NB4 (cell line): ENCODE measurements around the gene MTOR.

Experiments used
- MYC ChIP-seq: IDR thresholded peaks from 2 replicates; pipeline ENCODE4 v1.6.1; 2011; ENCODE audit warnings: low read depth, low read length
- POLR2A ChIP-seq: IDR thresholded peaks from 2 replicates; pipeline ENCODE4 v1.6.1; 2011; ENCODE audit warnings: mild to moderate bottlenecking; ENCODE audit not compliant: insufficient read length; ENCODE audit errors: extremely low read depth
- TF ChIP-seq, protein P1 (sequence below): IDR thresholded peaks from 2 replicates; pipeline ENCODE4 v1.6.1; 2011; ENCODE audit warnings: low read depth, low read length
- TF ChIP-seq, protein P2 (sequence below): IDR thresholded peaks from one replicate; pipeline ENCODE4 v1.5.1; 2012; ENCODE audit warnings: low read depth, low read length

DNA sequence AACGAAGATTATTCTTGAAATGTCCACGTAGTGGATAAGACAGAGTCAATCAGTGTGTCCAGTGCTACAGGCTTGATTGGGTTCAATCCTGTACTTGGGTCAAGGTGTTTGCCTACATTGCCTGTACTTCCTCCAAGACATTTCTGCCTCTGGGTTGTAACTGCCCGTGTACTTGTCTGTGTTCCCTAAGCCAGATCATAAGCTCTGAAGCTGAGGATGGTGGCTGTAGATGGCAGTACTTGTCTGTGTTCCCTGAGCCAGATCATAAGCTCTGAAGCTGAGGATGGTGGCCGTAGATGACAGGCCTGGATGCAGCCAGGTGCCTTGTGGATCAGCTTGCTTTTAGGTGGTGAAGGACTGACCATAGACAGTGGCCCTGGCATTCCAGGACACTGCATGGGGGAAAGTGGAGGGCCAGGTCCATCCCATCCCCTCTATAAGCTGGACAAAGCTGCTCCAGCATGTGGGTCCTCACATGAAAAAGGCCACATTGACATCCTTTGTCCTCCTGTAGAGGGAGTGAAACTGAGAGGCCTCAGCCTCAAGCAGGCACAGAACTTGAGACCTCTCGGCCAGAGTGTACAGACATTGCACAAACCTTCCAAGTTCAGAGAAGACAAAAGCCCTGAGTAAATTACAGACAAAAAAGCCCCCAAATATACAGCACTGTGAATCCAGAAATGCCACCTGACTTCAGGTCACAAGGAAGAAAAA is 200.5 kb downstream of the MTOR start:
- TF ChIP-seq, protein P1, sequence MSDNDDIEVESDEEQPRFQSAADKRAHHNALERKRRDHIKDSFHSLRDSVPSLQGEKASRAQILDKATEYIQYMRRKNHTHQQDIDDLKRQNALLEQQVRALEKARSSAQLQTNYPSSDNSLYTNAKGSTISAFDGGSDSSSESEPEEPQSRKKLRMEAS: no peak
- TF ChIP-seq, protein P2, sequence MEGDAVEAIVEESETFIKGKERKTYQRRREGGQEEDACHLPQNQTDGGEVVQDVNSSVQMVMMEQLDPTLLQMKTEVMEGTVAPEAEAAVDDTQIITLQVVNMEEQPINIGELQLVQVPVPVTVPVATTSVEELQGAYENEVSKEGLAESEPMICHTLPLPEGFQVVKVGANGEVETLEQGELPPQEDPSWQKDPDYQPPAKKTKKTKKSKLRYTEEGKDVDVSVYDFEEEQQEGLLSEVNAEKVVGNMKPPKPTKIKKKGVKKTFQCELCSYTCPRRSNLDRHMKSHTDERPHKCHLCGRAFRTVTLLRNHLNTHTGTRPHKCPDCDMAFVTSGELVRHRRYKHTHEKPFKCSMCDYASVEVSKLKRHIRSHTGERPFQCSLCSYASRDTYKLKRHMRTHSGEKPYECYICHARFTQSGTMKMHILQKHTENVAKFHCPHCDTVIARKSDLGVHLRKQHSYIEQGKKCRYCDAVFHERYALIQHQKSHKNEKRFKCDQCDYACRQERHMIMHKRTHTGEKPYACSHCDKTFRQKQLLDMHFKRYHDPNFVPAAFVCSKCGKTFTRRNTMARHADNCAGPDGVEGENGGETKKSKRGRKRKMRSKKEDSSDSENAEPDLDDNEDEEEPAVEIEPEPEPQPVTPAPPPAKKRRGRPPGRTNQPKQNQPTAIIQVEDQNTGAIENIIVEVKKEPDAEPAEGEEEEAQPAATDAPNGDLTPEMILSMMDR: no peak
- TF ChIP-seq POLR2A (no peak), MYC (no peak)
